ENCODE data around the gene SLC2A4.
"Not testable (repeated sequence)": the region's sequence is repeated elsewhere in the genome, so short reads cannot be mapped to it uniquely, and the experiment has no call there.

Gene SLC2A4

DNA sequence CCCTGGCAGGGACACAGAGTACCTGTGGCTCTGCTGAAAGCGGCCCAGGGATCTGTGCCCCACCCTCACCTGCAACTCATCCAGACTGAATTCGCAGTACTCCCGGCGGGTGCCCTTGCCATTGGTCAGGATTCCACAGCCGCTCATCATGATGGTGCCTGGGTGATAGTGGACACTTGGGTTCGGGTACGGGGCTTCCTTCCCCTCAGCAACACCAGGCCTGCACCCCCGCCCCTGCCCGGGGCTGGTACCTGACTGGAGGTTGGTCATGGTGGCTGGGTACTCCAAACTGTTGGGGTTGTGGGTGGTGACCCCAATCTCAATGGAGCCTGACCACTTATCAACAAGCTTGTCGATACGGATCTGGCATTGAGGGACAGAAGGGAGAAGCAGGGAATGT lies 44.7 kb downstream of the SLC2A4 start:
- DNase-seq, result no peak

DNA sequence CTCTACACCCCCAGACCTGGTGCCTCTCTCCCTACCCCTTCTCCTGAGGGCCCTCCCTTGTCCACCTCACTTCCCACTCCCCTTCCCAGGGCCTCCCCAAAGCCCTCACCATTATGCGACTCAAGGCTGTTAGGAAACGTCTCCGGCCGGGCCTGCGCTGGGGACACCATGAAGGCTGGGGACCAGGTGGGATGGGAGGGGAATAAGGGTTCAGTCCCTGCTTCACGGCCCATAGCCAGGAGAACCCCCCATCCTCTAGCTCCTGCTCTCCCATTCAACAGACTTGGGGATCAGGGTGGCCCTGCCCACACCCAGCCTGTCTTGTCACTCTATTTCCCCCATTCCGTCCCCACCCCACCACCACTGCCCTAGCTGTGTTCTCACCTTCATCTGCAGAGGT lies 45.5 kb downstream of the SLC2A4 start:
- DNase-seq, result no peak

DNA sequence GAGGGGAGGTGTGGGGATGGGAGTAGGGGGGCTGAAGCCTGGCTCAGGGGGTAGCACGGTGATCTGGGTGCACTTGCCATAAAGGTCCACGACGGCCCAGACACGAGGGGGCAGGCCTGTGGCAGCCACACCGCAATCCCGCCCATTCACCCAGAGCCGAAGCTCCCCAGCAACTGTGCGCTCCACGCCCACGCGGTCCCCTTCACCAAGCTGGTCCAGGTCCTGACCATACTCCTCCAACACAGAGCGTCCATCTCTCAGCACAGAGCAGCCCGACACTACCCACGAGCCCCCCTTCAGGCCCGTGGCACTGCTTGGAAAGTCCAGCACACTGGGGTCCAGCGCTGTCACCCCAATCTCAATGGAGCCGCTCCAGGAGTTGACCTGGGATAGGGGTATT lies 46.0 kb downstream of the SLC2A4 start:
- DNase-seq, result no peak

DNA sequence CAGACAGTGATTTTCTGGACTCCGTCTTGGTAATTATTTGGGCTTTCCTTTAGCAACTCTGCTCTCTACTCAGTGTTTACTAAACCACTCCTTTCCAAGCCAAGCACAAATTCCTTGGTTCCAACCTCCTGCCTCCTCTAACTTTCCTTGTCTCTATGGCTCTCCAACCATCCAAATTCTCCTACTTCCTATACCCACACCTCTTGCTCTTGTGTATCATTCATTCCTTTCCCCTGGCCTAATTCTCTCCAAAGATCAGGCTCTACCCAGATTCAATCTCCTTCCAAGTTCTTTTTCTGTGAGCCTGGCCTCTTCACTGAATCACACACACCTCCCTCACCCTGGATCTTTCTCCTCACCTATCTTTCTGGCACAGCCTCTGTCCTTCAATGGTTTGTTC lies 46.5 kb downstream of the SLC2A4 start:
- DNase-seq, result no peak

DNA sequence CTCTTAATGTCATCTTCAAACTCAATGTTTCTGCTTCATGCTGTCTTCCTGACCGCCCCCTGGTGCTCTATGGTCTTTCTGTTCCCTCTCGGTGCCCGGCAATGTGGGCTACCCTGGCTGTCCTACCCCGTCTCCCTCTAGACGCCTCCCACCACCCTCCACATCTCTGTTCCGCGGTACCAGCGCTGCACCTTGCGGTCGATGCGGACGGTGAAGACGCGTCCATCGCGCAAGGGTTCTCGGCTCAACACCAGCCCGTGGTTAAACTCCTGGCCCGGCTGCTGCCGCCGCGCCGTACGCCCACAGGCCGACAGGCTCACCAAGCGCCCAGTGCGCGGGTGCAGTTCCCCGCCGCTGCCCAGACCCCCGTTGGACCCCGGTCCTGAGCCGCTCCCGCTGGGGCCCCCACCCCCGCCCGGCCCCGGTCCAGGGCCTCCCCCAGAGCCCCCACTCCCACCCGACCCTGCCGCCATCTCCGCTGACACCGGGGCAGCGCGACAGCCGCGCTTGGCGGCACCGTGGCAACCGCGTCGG lies 47.4 kb downstream of the SLC2A4 start, which contains the start of gene NEURL4:
Gene NEURL4 (minus strand): TSS at position 496 of the 534 bp plus-strand sequence. CDS start 23 bp downstream, at position 473.
- peak in 4 of 6 experiments; percentile 46 to 71 (median 54) for DNase-seq

DNA sequence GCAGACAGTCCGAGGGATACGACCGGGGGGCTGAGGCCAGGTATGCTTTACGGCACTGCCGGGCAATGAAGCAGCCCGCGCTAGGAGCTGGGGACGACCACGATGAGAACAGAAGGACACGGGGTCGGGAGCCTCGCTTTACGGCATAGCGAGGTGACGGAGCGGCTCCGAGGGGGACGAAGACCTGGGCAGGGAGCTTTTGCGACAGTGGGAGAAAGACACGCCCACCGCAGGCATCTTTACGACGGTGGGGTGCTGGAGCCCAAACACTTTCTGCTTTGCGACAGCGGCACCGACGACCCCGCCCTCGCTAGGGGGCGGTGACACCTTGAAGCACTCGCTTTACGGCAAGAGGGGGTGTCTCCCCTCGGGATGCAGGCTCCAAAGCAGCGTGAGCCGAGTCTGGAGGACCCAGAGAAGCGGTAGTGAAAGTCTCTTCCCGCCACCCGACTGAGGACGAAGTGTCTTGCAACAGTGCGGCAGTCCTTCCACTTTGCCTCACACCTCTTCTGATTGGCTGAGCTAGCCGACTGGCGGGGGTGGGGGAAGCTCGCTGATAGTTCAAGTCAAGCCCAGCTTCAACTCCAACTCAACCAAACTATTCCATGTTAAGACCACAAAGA lies 48.0 kb downstream of the SLC2A4 start:
- DNase-seq, result peak; percentile 92 to 96 (median 96)

DNA sequence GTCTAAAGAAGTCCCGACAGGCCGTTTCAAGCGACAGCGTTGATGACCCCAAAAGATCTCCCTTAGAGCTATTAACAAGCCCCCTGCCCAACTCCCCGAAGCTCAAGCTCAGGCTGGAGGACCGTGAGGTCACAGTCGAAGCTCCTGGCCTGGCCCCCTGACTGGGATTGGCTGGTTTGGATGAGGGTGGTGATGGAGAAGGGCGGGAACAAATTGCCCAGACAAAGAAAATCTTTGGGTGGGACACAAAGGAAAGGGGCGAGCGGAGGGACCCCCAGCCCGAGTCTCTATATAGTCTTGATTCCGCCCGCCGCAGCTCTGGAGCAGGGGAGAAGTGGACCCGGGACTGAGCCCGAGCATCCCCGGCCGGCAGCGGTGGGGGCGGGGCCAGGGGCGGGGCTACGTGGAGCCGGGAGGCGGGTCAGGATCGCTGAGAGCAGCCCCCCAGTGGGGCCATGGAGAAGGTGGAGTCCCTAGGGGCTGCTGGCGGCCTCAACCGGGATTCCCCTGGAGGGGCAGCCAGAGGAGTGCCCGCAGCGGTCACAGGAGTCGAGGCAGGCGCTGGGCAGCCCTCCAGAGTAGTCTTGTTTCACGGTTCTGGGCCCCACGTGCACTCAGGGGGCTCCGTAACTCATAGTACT lies 48.6 kb downstream of the SLC2A4 start:
- DNase-seq, result peak; percentile 68 to 93 (median 86)

DNA sequence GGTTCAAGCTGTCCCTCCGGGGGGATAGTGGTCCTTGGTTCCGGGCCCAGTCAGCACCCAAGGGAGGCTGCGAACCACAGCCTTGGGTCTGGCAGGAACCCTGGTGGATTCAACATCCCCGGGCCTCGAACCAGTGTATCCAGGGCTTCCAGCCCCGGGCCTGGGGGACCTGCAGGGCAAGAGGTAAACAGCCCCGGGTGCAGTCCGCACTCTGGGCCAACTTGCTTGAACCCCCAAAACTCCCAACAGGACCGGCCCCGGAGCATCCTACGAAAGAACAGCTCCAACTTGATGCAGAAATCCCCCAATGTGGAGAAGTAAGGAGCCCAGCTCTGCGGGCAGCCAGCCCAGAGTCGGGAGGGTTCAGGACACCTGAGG lies 49.1 kb downstream of the SLC2A4 start:
- no peak for DNase-seq

DNA sequence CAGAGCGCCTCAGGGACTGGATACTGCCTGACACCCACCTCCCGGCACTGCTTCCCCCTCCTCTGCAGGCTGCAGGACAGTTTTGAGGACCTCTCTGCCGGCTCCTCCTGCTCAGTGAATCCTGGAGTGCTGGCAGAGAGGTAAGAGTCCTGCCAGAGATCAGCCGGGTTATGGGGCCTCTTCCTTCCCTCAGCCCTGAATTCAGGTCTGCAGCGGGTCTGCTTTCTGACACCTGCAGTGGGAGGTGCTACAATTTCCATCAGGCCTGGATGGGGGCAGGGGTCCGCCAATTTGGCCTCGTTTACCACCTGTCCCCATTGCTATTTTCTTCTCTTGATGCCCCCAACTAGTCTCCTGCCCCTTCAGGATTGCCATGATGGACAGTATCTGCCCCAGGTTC lies 50.6 kb downstream of the SLC2A4 start:
- no peak for DNase-seq

DNA sequence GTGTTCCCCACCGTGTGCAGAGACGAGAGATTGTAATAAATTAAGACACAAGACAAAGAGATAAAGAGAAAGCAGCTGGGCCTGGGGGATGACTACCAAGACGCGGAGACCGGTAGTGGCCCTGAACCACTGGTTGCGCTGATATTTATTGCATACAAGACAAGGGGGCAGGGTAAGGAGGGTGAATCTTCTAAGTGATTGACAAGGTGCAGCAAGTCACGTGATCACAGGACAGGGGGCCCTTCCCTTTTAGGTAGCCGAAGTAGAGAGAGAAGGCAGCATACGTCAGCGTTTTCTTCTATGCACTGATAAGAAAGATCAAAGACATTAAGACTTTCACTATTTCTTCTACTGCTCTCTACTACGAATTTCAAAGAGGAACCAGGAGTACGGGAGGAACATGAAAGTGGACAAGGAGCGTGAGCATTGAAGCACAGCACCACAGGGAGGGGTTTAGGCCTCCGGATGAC lies 51.1 kb downstream of the SLC2A4 start:
- DNase-seq, result peak in 4 of 6 experiments; percentile 34 to 60 (median 54)

DNA sequence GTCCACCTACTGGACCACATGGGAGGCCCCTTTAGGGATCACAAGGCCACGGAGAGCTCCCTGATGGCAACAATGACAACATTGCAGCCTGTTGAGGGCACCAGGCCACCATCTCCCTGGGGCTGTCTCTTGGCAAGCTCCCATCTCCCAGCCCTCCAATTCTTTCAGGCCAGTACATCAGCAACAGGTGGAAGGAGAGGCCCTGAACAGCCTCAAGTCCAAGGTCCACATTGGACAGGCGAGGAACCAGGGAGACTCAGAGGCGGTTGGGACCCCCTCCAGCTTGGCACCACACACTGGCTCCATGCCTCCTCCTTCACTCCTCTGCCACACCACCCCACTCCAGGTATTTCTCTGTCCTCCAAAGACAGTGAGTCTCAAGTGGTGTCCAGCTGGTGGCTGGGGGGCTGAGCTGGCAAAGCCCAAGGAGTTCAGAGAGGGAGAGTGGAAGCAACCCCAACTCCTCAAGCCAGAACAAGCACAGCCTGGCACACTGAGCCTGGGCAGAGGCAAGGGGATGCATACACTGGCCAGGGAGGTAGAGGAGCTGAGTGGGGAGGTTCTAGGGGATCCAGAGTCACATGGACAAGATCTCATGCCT lies 53.5 kb downstream of the SLC2A4 start:
- no peak for DNase-seq

DNA sequence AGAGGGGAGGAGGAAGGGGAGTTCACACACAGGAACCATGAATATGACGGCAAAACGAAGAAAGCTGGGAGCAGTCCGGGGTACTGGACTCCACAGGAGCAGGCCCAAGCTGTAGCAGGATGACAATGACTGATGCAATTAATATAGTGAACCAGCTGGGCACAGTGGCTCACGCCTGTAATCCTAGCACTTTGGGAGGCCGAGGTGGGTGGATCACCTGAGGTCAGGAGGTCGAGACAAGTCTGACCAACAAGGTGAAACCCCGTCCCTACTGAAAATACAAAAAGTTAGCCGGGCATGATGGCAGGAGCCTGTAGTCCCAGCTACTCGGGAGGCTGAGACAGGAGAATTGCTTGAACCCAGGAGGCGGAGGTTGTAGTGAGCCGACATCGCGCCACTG lies 54.2 kb downstream of the SLC2A4 start:
- DNase-seq, result not testable (repeated sequence)

DNA sequence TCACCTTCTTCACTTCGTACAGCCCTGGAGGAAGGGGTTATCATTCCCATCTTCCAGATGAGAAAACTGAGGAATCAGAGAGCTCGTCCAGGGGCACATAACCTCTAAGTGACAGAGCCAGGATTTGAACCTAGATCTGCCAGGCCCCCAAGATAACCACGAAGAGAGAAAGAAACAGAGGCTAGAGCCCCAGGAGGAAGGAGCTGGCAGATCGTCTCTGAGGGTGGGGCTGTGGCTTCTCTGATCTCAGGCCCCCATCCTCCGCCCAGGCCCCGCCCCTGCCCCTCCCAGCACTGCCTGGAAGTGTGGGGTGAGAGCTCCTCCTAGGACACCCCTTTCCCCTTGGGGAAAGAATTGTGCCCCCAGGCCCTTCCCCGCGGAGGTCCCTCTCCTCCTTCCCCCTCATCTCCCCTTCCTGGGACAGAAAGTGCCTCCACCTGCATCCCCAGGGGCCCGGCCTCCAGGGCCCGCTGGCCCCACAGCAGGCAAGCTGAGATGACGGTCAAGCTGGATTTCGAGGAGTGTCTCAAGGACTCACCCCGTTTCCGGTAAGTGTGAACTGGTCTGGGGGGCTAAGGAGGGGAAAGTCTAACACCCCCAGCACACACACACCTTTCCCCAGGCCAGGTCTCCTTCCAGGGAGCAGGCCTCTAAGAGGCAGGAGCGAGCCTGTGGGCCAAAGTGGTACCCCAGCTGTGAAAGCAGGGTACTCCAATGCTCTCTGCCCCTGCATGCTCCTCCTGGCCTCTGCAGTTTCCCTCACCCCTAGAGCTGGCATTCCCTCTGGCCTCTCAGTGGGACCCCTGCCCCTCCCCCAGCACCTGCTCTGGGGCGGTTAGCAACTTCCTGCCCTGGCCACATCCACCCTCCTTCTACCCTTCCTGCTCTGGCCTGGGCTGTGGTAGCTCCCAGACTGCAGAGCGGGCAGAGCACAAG lies 55.0 kb downstream of the SLC2A4 start, which contains the start of gene ACAP1:
Gene ACAP1 (plus strand): TSS at position 290 of the 936 bp plus-strand sequence. CDS start 206 bp downstream, at position 496.
- peak; percentile 69 to 83 (median 78) for DNase-seq

DNA sequence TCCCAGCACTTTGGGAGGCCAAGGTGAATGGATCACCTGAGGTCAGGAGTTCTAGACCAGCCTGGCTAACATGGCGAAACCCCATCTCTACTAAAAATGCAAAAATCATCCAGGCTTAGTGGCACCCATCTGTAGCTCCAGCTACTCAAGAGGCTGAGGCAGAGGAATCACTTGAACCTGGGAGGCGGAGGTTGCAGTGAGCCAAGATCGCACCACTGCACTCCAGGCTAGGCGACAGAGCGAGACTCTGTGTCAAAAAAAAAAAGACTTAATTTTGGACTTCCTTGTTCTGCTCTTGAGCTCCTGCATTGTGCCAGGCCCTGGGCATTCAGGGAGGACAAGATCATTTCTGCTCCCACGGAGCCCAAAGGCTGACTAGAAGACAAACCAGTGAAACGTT lies 56.1 kb downstream of the SLC2A4 start:
- not testable (repeated sequence) for DNase-seq

Measured in stimulated activated naive CD4-positive, alpha-beta T cell (primary cell).